Neural progenitor cell (in vitro differentiated cells): Measurements from ENCODE around the gene ERVMER34-1.

Experiments
- EZH2 ChIP-seq: fragments of 200-600 bp; sonication (generic); IDR thresholded peaks from 2 replicates; pipeline ENCODE4 v1.6.1; 2017; ENCODE audit warnings: antibody characterized with exemption, mild to moderate bottlenecking, moderate library complexity
- EZH2phosphoT487 ChIP-seq: fragments of 200-600 bp; sonication (generic); IDR thresholded peaks from 2 replicates; pipeline ENCODE4 v1.6.1; 2017; ENCODE audit warnings: antibody characterized with exemption
- TF ChIP-seq, protein P1 (sequence below): fragments of 200-600 bp; sonication (generic); IDR thresholded peaks from 2 replicates; pipeline ENCODE4 v1.5.1; 2017; ENCODE audit warnings: antibody characterized with exemption, mild to moderate bottlenecking

DNA sequence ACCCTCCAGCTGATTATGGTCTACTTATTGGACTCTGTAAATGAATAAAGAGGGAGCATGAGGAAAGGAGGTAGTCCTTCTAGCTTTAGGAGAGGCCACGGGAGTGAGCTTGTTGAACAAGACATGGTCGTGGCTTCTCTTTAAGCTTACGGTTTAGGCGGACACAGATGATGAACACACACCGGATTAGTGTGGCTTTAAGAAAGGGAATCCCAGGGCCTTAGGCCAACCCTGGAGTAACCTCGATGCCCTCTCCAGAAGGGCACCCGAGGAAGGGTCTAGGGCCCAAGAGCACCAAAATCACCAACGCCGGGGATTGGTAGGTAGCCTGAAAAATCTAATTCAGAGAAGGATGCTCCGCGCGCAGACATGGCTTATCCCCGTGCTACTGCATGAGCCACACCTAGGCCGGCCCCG is 39.4 kb downstream of the ERVMER34-1 start:
- TF ChIP-seq, protein P1, sequence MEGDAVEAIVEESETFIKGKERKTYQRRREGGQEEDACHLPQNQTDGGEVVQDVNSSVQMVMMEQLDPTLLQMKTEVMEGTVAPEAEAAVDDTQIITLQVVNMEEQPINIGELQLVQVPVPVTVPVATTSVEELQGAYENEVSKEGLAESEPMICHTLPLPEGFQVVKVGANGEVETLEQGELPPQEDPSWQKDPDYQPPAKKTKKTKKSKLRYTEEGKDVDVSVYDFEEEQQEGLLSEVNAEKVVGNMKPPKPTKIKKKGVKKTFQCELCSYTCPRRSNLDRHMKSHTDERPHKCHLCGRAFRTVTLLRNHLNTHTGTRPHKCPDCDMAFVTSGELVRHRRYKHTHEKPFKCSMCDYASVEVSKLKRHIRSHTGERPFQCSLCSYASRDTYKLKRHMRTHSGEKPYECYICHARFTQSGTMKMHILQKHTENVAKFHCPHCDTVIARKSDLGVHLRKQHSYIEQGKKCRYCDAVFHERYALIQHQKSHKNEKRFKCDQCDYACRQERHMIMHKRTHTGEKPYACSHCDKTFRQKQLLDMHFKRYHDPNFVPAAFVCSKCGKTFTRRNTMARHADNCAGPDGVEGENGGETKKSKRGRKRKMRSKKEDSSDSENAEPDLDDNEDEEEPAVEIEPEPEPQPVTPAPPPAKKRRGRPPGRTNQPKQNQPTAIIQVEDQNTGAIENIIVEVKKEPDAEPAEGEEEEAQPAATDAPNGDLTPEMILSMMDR, result no peak
- no peak for TF ChIP-seq EZH2phosphoT487
- TF ChIP-seq EZH2, result no peak
